Hepatocyte (in vitro differentiated cells): ENCODE data around the gene RANBP17. TPM values are rescaled to one million over a fixed set of nuclear protein-coding genes. Genes with fewer than 3 reads are reported as not detected.

Experiments used
- DNase-seq: peaks from one replicate; pipeline ENCODE4 v3.0.0-alpha.2; 2016; ENCODE audit warnings: low spot score
- H2AFZ ChIP-seq: fragments of 200-600 bp; sonication (generic); 2 replicates; pipeline ENCODE4 v1.6.0; 2016; ENCODE audit warnings: antibody characterized with exemption, mild to moderate bottlenecking
- H3K27ac ChIP-seq: fragments of 200-600 bp; sonication (generic); 2 replicates; pipeline ENCODE4 v1.5.1; 2016; ENCODE audit warnings: mild to moderate bottlenecking
- H3K27me3 ChIP-seq: fragments of 200-600 bp; sonication (generic); 2 replicates; pipeline ENCODE4 v1.6.1; 2016
- H3K36me3 ChIP-seq: fragments of 200-600 bp; sonication (generic); replicated peaks from 2 replicates; pipeline ENCODE4 v1.5.1; 2016; ENCODE audit warnings: low read depth; ENCODE audit not compliant: insufficient read depth
- H3K4me1 ChIP-seq: fragments of 200-600 bp; sonication (generic); 2 replicates; pipeline ENCODE4 v1.5.1; 2016; ENCODE audit warnings: mild to moderate bottlenecking, moderate library complexity; ENCODE audit not compliant: insufficient read depth
- H3K4me2 ChIP-seq: fragments of 200-600 bp; sonication (generic); 2 replicates; pipeline ENCODE4 v1.6.0; 2016
- H3K4me3 ChIP-seq: fragments of 200-600 bp; sonication (generic); 2 replicates; pipeline ENCODE4 v1.5.1; 2016; ENCODE audit warnings: mild to moderate bottlenecking
- H3K79me2 ChIP-seq: fragments of 200-600 bp; sonication (generic); 2 replicates; pipeline ENCODE4 v1.6.0; 2017; ENCODE audit warnings: mild to moderate bottlenecking
- H3K9me2 ChIP-seq: fragments of 200-600 bp; sonication (generic); replicated peaks from 2 replicates; pipeline ENCODE4 v1.6.0; 2017; ENCODE audit warnings: mild to moderate bottlenecking; ENCODE audit not compliant: insufficient read depth
- H3K9me3 ChIP-seq: fragments of 200-600 bp; sonication (generic); 2 replicates; pipeline ENCODE4 v1.5.1; 2016; ENCODE audit warnings: low read depth, mild to moderate bottlenecking
- H4K20me1 ChIP-seq: fragments of 200-600 bp; sonication (generic); 2 replicates; pipeline ENCODE4 v1.6.0; 2016; ENCODE audit warnings: mild to moderate bottlenecking; ENCODE audit not compliant: insufficient read depth, poor library complexity, severe bottlenecking
- CTCF ChIP-seq: fragments of 200-600 bp; sonication (generic); IDR thresholded peaks from 2 replicates; pipeline ENCODE4 v1.5.1; 2016; ENCODE audit warnings: antibody characterized with exemption, mild to moderate bottlenecking; ENCODE audit not compliant: poor library complexity
- EZH2 ChIP-seq: fragments of 200-600 bp; sonication (generic); IDR thresholded peaks from 2 replicates; pipeline ENCODE4 v1.6.1; 2016; ENCODE audit warnings: antibody characterized with exemption, mild to moderate bottlenecking, borderline replicate concordance
- EZH2phosphoT487 ChIP-seq: fragments of 200-600 bp; sonication (generic); IDR thresholded peaks from one replicate; pipeline ENCODE4 v1.6.1; 2018; ENCODE audit warnings: antibody characterized with exemption, mild to moderate bottlenecking, low read depth, moderate library complexity; ENCODE audit not compliant: unreplicated experiment, severe bottlenecking
- WGBS: methylation state at CpG from one replicate; pipeline ENCODE4 v1.1.6; 2016; ENCODE audit warnings: low lambda C conversion rate; ENCODE audit errors: missing lambda C conversion rate; 5-methylcytosine and 5-hydroxymethylcytosine counted together
- polyA plus RNA-seq: library from polyadenylated mRNA; unstranded; fragments of >200 nt; fragmentation: Nextera tagmentation; extraction: Ambion mirVana; gene quantifications from 2 replicates; pipeline ENCODE4 v1.2.1, GENCODE V29; 2016
- total RNA-seq: library from RNA; depleted of rRNA; stranded (reverse); fragments of >200 nt; gene quantifications from 2 replicates; pipeline ENCODE4 v1.2.3, GENCODE V29; 2014

The RANBP17 gene
- total and polyA plus RNA-seq, 2 experiments from 2014 or later = 11.7 to 17.1 TPM

- Histone ChIP-seq H3K36me3 (no peaks in the 10 kb centered on the region), H4K20me1 (no peaks in the 10 kb centered on the region), H3K9me2 (no peaks in the 10 kb centered on the region), H3K4me3 (no peak overlapping the region), H3K27ac (no peak overlapping the region), H2AFZ (no peak overlapping the region), H3K79me2 (no peaks in the 10 kb centered on the region), H3K4me1 (no peaks in the 10 kb centered on the region), H3K27me3 (no peaks in the 10 kb centered on the region), H3K9me3 (no peaks in the 10 kb centered on the region), H3K4me2 (no peak overlapping the region)
- TF ChIP-seq EZH2 (no peak), CTCF (no peak), EZH2phosphoT487 (no peak)
- 76% methylated on average over 1 of the region's 1 CpG for WGBS
- no peak for DNase-seq
These were observed 123.7 kb downstream of the RANBP17 start for GRCh38 chr5:170985486-170985885.

GRCh38 chr5:170986598-170986997, 124.8 kb downstream of the RANBP17 start:
- Histone ChIP-seq H3K9me3 (no peaks in the 10 kb centered on the region), H4K20me1 (no peaks in the 10 kb centered on the region), H3K79me2 (no peaks in the 10 kb centered on the region), H3K9me2 (no peaks in the 10 kb centered on the region), H3K4me1 (no peaks in the 10 kb centered on the region), H3K4me2 (no peak overlapping the region), H3K27ac (no peak overlapping the region), H3K36me3 (no peaks in the 10 kb centered on the region), H2AFZ (no peak overlapping the region), H3K4me3 (no peak overlapping the region), H3K27me3 (no peaks in the 10 kb centered on the region)
- peak; percentile 42 for TF ChIP-seq CTCF
- no peak for TF ChIP-seq EZH2phosphoT487
- 0% methylated on average over 1 of the region's 1 CpG for WGBS
- no peak for DNase-seq

DNA sequence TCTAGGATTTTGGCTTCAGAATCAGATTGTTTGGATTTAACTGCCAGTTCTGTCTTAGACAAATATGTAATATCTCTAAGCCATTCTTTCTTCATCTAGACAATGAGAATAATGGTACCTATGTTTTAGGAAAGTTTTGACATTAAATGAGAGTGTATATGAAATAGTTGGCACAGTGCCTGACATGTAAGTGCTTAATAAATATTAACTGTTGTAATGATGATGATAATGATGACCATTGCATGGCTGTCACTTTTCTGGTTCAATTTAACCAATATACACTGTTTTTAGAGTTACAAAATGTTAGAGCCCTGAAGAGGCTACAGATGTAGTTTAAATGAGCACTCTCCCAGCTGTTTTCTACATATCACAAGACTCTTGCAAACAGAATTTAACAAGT, 131.7 kb downstream of the RANBP17 start:
- Histone ChIP-seq H4K20me1 (no peaks in the 10 kb centered on the region), H3K9me3 (no peaks in the 10 kb centered on the region), H3K27ac (no peak overlapping the region), H3K4me2 (no peak overlapping the region), H3K9me2 (no peaks in the 10 kb centered on the region), H3K27me3 (no peaks in the 10 kb centered on the region), H3K4me3 (no peak overlapping the region), H3K4me1 (no peaks in the 10 kb centered on the region), H3K79me2 (no peaks in the 10 kb centered on the region), H3K36me3 (no peaks in the 10 kb centered on the region), H2AFZ (no peak overlapping the region)
- TF ChIP-seq CTCF = no peak
- no peak for TF ChIP-seq EZH2phosphoT487
- TF ChIP-seq EZH2 = no peak
- no peak for DNase-seq

DNA sequence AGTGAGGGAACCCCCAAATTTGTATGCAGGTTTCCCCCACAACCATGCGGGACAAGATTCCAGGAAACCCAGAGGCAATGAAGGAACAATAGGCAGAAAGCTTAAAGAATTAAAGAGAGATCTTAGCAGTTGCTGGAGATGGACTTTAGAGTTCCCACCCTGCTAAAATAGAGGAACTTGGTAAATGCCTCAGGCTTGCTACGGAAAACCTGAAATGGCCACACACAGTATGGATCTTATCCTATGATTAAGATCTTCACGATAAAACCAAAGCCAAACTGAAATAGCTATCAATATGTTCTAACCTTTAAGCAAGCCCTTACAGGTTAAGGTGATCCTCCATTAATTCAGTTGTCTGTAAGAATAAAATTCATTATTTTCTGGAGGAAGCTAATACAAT, 148.3 kb downstream of the RANBP17 start:
- Histone ChIP-seq H3K36me3 (no peaks in the 10 kb centered on the region), H3K9me2 (no peaks in the 10 kb centered on the region), H2AFZ (no peak overlapping the region), H3K4me2 (no peak overlapping the region), H3K79me2 (no peaks in the 10 kb centered on the region), H3K4me1 (no peaks in the 10 kb centered on the region), H3K27me3 (no peaks in the 10 kb centered on the region), H3K9me3 (no peaks in the 10 kb centered on the region), H4K20me1 (no peaks in the 10 kb centered on the region), H3K4me3 (no peak overlapping the region), H3K27ac (no peak overlapping the region)
- WGBS = 99% methylated on average over 3 of the region's 3 CpGs
- TF ChIP-seq EZH2phosphoT487 = no peak
- no peak for TF ChIP-seq EZH2
- no peak for TF ChIP-seq CTCF
- DNase-seq = no peak
